RWPE2 (cell line): ENCODE measurements around the gene MEF2C.

ENCODE experiments used
- ATAC-seq: fragments of 200-7000 bp; cut with Tn5 transposase; 3 replicates; pipeline ENCODE4 v1.9.1; 2021; ENCODE audit warnings: low read depth
- DNase-seq: peaks from one replicate; pipeline ENCODE4 v3.0.0-alpha.2; 2020; ENCODE audit warnings: low spot score
- H3K27ac ChIP-seq: fragments of 450-650 bp; 2 replicates; pipeline ENCODE4 v1.5.1; 2017; ENCODE audit warnings: mild to moderate bottlenecking; ENCODE audit not compliant: poor library complexity, severe bottlenecking
- H3K27me3 ChIP-seq: fragments of 250-450 bp; sonication (Bioruptor Pico); 2 replicates; pipeline ENCODE4 v1.5.1; 2021; ENCODE audit warnings: mild to moderate bottlenecking, moderate library complexity; ENCODE audit not compliant: insufficient read depth, poor library complexity, severe bottlenecking
- H3K36me3 ChIP-seq: fragments of 250-450 bp; sonication (Bioruptor Pico); 2 replicates; pipeline ENCODE4 v1.5.1; 2020; ENCODE audit warnings: low read depth, mild to moderate bottlenecking, moderate library complexity
- H3K4me1 ChIP-seq: fragments of 250-450 bp; sonication (Bioruptor Pico); 2 replicates; pipeline ENCODE4 v1.5.1; 2021; ENCODE audit warnings: mild to moderate bottlenecking, moderate library complexity; ENCODE audit not compliant: insufficient read depth, poor library complexity, severe bottlenecking
- H3K4me3 ChIP-seq: fragments of 250-450 bp; sonication (Bioruptor Pico); 2 replicates; pipeline ENCODE4 v1.5.1; 2021; ENCODE audit warnings: mild to moderate bottlenecking, moderate library complexity; ENCODE audit not compliant: severe bottlenecking
- H3K9me3 ChIP-seq: fragments of 250-450 bp; sonication (Bioruptor Pico); 2 replicates; pipeline ENCODE4 v1.5.1; 2021; ENCODE audit warnings: mild to moderate bottlenecking, moderate library complexity; ENCODE audit not compliant: severe bottlenecking
- CTCF ChIP-seq: fragments of 450-650 bp; IDR thresholded peaks from one replicate; pipeline ENCODE4 v1.5.1; 2017; ENCODE audit warnings: mild to moderate bottlenecking, moderate library complexity; ENCODE audit not compliant: poor library complexity, severe bottlenecking

MEF2C gene

GRCh38 chr5:88674356-88675167 lies 208.4 kb downstream of the MEF2C start:
- no peak for DNase-seq
- no peaks in the 10 kb centered on the region for H3K4me1 ChIP-seq
- H3K9me3 ChIP-seq, result no peaks in the 10 kb centered on the region
- TF ChIP-seq CTCF, result no peak
- H3K36me3 ChIP-seq, result no peaks in the 10 kb centered on the region
- H3K27ac ChIP-seq, result no peak overlapping the region
- H3K27me3 ChIP-seq, result peaks cover 99% of the 10 kb centered on the region
- ATAC-seq, result peak; percentile 49
- no peak overlapping the region for H3K4me3 ChIP-seq

DNA sequence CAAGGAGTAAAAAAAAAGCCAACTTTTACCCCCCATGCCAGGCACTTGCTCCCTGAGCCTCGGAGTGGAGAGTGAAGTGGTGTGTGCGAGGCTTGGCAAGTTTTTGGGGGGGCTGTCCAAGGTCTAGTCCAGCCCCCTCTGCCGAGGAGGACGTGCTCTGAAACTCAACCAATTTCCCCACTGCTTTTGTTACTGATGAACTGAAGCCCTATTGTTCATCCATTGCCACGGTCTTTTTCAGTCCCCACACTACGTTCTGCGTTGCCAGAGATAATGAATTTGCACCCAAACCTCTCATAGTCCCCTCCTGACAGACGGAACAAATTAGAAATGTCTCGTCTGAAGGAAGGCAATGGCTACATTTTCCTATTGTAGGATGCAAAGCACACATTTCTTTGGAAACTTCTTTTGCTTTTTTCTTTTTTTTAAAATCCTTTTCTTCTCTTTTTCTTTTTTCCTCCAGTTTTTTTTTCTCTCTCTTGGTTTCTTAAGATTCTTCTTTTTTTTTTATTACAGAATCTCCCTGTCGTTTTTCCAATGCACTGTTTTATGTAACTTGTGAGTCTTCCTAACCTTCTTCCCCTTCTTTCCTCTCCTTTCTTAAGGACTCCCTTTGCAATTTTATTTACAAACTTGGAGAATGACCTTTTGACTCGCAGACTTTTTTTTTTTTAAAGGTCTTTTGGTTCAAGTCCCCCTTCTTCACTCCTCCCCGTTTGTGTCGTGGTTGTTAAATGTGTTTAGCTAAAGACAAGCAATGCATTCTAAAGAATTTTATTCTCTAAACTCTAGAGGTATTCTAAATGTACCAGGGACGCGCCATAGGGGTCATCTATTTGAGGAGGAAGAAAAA lies 209.5 kb downstream of the MEF2C start:
- ATAC-seq, result no peak
- no peaks in the 10 kb centered on the region for H3K9me3 ChIP-seq
- no peak for TF ChIP-seq CTCF
- no peaks in the 10 kb centered on the region for H3K4me1 ChIP-seq
- H3K36me3 ChIP-seq, result no peaks in the 10 kb centered on the region
- no peak overlapping the region for H3K4me3 ChIP-seq
- H3K27ac ChIP-seq, result no peak overlapping the region
- no peak for DNase-seq
- peaks cover 99% of the 10 kb centered on the region for H3K27me3 ChIP-seq

DNA sequence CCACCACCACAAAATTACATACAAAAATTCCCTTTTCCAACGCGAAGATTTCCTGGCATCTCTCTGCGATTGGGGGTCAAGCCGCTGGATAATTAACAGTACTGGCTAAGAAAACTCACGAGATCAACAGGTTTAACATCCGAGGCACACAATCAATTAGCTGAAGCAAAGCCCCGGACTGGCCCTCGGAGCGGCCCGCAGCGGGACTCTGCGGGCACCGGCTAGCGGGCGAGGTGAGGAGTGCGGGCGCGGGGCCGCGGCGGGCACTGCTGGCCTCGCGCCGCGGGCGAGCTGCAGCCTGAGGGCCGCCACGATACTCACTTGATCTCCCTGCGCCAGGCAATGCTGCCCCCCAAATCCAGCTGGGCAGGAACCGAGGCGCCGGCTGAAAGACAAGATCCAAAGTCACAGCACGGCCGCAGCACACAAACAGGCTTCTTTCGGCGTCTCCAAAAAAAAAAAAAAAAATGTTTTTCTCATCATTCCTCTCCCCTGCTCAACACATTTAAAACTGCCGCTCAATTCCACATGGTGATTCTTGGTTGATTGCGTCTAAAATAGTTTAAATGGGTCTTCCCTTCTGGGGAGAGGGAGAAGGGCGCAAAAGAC lies 210.2 kb downstream of the MEF2C start:
- no peaks in the 10 kb centered on the region for H3K36me3 ChIP-seq
- no peaks in the 10 kb centered on the region for H3K9me3 ChIP-seq
- H3K4me3 ChIP-seq, result no peak overlapping the region
- ATAC-seq, result no peak
- H3K4me1 ChIP-seq, result no peaks in the 10 kb centered on the region
- no peak for DNase-seq
- no peak for TF ChIP-seq CTCF
- peaks cover 100% of the 10 kb centered on the region for H3K27me3 ChIP-seq
- no peak overlapping the region for H3K27ac ChIP-seq

- H3K9me3 ChIP-seq, result no peaks in the 10 kb centered on the region
- no peaks in the 10 kb centered on the region for H3K36me3 ChIP-seq
- H3K4me1 ChIP-seq, result no peaks in the 10 kb centered on the region
- TF ChIP-seq CTCF, result no peak
- H3K27me3 ChIP-seq, result peaks cover 100% of the 10 kb centered on the region
- ATAC-seq, result no peak
- H3K4me3 ChIP-seq, result no peak overlapping the region
- H3K27ac ChIP-seq, result no peak overlapping the region
- DNase-seq, result no peak
These were observed 211.2 kb downstream of the MEF2C start for GRCh38 chr5:88671505-88672499.
